ENCODE measurements around the gene AIRE.

DNA sequence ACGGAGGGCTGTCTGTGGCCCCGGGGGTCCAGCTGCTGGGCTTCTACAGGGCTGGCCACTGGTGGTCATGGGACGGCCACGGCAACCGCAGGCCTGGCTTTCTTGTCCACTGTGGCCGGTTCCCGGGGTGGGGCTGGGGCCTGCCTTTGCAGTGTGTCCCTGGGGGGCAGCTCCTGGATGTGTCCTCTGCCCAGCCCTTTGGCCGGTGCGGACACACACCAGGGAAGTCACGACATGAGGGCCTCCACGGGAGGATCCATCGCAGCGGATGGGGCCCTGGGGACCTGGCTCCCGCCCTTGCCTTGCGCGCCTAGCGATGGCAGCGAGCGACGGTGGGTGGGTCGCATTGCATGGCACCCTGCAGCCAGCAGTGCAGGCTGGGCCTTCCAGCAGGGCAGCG is 32.2 kb downstream of the AIRE start:
- TF ChIP-seq, protein P1, sequence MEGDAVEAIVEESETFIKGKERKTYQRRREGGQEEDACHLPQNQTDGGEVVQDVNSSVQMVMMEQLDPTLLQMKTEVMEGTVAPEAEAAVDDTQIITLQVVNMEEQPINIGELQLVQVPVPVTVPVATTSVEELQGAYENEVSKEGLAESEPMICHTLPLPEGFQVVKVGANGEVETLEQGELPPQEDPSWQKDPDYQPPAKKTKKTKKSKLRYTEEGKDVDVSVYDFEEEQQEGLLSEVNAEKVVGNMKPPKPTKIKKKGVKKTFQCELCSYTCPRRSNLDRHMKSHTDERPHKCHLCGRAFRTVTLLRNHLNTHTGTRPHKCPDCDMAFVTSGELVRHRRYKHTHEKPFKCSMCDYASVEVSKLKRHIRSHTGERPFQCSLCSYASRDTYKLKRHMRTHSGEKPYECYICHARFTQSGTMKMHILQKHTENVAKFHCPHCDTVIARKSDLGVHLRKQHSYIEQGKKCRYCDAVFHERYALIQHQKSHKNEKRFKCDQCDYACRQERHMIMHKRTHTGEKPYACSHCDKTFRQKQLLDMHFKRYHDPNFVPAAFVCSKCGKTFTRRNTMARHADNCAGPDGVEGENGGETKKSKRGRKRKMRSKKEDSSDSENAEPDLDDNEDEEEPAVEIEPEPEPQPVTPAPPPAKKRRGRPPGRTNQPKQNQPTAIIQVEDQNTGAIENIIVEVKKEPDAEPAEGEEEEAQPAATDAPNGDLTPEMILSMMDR (IDR thresholded peaks at IDR 0.05; ENCODE audit: insufficient read depth, low read length, poor library complexity, severe bottlenecking), result no peak
- no peak for TF ChIP-seq EZH2phosphoT487 (conservative IDR thresholded peaks at IDR 0.05; ENCODE audit: low read length)

Data from SU-DHL-6 (cell line).